ENCODE results near the gene DHRS9. TPM values are rescaled to one million over a fixed set of nuclear protein-coding genes. Genes with fewer than 3 reads are reported as not detected.

The DHRS9 gene
- total and polyA plus RNA-seq, 2 experiments from 2014 or later: not detected

DNA sequence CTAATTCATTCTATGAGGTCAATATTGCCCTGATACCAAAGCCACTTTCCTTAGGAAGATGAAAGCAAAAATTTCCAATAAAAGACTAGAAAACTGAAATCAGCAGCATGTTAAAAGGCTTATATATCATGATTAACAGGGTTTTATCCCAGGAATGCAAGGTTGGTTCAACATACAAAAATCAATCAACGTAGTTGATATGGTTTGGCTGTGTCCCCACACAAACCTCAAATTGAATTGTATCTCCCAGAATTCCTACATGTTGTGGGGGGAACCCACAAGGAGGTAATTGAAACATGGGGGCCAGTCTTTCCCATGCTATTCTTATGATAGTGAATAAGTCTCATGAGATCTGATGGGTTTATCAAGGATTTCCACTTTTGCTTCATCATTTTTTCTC is 26.5 kb upstream of the DHRS9 start:
- in situ Hi-C loops (cut with MboI): no loop called here
- H3K27me3 ChIP-seq (replicated peaks; ENCODE audit: insufficient read depth): no peaks in the 10 kb centered on the region
- no peaks in the 10 kb centered on the region for H3K79me2 ChIP-seq (ENCODE audit: insufficient read depth)
- no peaks in the 10 kb centered on the region for H3F3A ChIP-seq (ENCODE audit: insufficient read depth)
- no peak overlapping the region for H3K4me2 ChIP-seq (ENCODE audit: unreplicated experiment)
- no peak overlapping the region for H3K9ac ChIP-seq
- H4K20me1 ChIP-seq (ENCODE audit: insufficient read depth): no peaks in the 10 kb centered on the region
- H3K27ac ChIP-seq: no peak overlapping the region
- no peak for TF ChIP-seq EZH2 (IDR thresholded peaks at IDR 0.05; ENCODE audit: insufficient read depth, poor library complexity, severe bottlenecking)
- no peak for TF ChIP-seq EZH2phosphoT487 (IDR thresholded peaks at IDR 0.05; ENCODE audit: insufficient read depth, low read depth)
- H3K4me1 ChIP-seq (ENCODE audit: insufficient read depth): no peaks in the 10 kb centered on the region
- H3K4me3 ChIP-seq: no peak overlapping the region
- whole genome bisulfite sequencing, 2 experiments (ENCODE audit: low coverage in 1 of 2, low lambda C conversion rate in 2 of 2, missing lambda C conversion rate in 2 of 2): 6 to 19% methylated on average over 1 of the region's 1 CpG
- no peaks in the 10 kb centered on the region for H3K9me3 ChIP-seq (ENCODE audit: low read depth)
- H3K9me2 ChIP-seq (ENCODE audit: insufficient read depth): no peaks in the 10 kb centered on the region
- H2AFZ ChIP-seq: no peak overlapping the region
- H3K36me3 ChIP-seq (ENCODE audit: low read depth): no peaks in the 10 kb centered on the region
- DNase-seq: no peak

DNA sequence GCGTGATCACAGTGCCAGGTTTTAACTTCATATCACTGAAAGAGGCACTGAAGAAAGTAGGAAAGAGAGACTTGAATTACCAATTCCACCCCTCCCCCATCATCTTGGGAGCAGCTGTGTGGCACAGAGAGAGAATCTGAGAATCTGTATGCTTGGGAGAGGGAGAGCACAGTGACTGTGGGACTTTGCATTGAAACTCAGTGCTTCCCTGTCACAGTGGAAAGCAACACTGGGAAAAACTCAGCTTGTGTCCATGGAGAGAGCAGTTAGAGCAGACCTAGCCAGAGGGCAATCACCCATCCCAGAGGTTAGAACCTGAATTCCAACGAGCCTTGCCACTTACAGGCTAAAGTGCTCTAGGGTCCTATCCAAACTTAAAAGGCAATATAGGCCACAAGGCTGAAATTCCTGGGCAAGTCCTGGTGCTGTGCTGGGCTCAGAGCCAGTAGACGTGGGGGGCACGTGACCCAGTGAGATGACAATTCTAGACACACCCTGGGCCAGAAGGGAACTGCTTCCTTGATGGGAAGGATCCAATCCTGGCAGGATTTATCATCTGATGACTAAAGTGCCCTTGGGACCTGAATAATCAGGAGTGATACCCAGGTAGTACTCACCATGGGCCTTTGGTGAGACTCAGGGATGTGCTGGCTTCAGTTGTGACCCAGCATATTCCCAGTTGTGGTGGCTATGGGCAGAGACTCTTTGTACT is 22.8 kb upstream of the DHRS9 start:
- no peaks in the 10 kb centered on the region for H3K36me3 ChIP-seq (ENCODE audit: low read depth)
- in situ Hi-C loops (cut with MboI): no loop called here
- no peak for DNase-seq
- no peak overlapping the region for H3K4me2 ChIP-seq (ENCODE audit: unreplicated experiment)
- no peaks in the 10 kb centered on the region for H3K9me3 ChIP-seq (ENCODE audit: low read depth)
- TF ChIP-seq EZH2phosphoT487 (IDR thresholded peaks at IDR 0.05; ENCODE audit: insufficient read depth, low read depth) (no peak), EZH2 (IDR thresholded peaks at IDR 0.05; ENCODE audit: insufficient read depth, poor library complexity, severe bottlenecking) (no peak)
- H3K27ac ChIP-seq: no peak overlapping the region
- 16 to 17% methylated on average over 4 of the region's 4 CpGs for WGBS, 2 experiments (ENCODE audit: low coverage in 1 of 2, low lambda C conversion rate in 2 of 2, missing lambda C conversion rate in 2 of 2)
- H3K9ac ChIP-seq: no peak overlapping the region
- no peaks in the 10 kb centered on the region for H3F3A ChIP-seq (ENCODE audit: insufficient read depth)
- no peak overlapping the region for H2AFZ ChIP-seq
- H4K20me1 ChIP-seq (ENCODE audit: insufficient read depth): no peaks in the 10 kb centered on the region
- no peaks in the 10 kb centered on the region for H3K9me2 ChIP-seq (ENCODE audit: insufficient read depth)
- no peaks in the 10 kb centered on the region for H3K4me1 ChIP-seq (ENCODE audit: insufficient read depth)
- no peaks in the 10 kb centered on the region for H3K27me3 ChIP-seq (replicated peaks; ENCODE audit: insufficient read depth)
- no peak overlapping the region for H3K4me3 ChIP-seq
- H3K79me2 ChIP-seq (ENCODE audit: insufficient read depth): no peaks in the 10 kb centered on the region

DNA sequence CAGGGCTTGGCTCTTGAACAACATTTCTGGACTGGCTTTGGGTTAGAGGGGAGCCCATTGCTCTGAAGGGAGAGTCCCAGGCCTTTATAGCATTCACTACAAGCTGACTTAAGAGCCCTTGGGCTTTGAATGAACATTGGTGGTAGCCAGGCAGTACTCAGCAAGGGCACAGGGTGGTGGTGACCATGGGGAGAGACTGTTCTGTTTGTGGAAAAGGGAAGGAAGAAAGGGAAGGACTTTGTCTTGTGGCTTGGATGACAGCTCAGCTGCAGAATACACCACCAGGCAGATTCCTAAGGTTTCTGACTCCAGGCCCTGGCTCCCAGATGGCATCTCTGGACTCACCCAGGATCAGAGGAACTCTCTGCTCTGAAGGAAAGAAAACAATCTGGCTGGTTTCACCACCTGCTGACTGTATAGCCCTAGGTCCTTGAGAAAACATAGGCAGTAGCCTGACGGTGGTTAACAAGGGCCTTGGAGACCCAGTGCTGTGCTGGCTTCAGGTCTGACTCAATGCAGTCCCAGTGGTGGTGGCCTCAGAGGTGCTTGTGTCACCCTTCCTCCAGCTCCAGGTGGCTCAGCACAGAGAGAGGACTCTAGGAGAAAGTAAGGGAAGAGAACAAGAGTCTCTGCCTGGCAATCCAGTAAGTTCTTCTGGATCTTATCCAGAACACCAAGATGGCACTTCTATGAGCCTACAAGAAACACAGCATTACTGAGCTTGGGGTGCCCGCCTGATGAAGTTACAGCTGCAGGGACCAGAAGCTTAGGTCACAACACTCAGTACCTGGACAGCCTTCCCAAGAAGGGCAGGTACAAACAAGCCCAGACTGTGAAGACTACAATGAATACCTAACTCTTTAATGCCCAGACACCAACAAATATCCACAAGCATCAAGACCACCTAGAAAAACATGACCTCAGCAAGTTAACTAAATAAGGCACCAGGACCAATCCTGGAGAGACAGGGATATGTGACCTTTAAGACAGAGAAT is 21.8 kb upstream of the DHRS9 start:
- WGBS, 2 experiments (ENCODE audit: low coverage in 1 of 2, low lambda C conversion rate in 2 of 2, missing lambda C conversion rate in 2 of 2): 19 to 29% methylated on average over 2 of the region's 2 CpGs
- no peaks in the 10 kb centered on the region for H3K36me3 ChIP-seq (ENCODE audit: low read depth)
- in situ Hi-C loops (cut with MboI): no loop called here

DNA sequence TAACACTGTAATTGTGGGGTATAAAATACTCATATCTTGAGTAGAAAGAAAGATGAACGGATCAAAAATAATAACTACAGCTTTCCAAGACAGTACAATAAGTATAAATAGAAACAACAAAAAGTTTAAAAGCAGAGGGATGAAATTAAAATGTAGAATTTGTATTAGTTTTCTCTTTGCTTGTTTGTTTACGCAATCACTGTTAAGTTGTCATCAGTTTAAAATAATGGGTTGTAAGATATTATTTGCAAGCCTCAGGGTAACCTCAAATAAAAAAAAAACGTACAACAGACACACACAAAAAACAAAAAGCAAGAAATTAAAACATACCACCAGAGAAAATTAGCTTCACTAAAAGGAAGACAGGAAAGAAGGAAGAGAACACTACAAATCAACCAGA is 20.2 kb upstream of the DHRS9 start:
- Histone ChIP-seq H2AFZ (no peak overlapping the region), H3K36me3 (ENCODE audit: low read depth) (no peaks in the 10 kb centered on the region), H3K27me3 (replicated peaks; ENCODE audit: insufficient read depth) (no peaks in the 10 kb centered on the region), H3K4me1 (ENCODE audit: insufficient read depth) (no peaks in the 10 kb centered on the region), H3K27ac (no peak overlapping the region), H4K20me1 (ENCODE audit: insufficient read depth) (no peaks in the 10 kb centered on the region), H3K4me3 (no peak overlapping the region), H3K4me2 (ENCODE audit: unreplicated experiment) (no peak overlapping the region), H3K9ac (no peak overlapping the region), H3K9me3 (ENCODE audit: low read depth) (no peaks in the 10 kb centered on the region), H3F3A (ENCODE audit: insufficient read depth) (no peaks in the 10 kb centered on the region), H3K9me2 (ENCODE audit: insufficient read depth) (0 out of 2 replicates have a peak, but pooled peaks cover 2% of the 10 kb centered on the region), H3K79me2 (ENCODE audit: insufficient read depth) (no peaks in the 10 kb centered on the region)
- no peak for DNase-seq
- 13 to 17% methylated on average over 3 of the region's 3 CpGs for WGBS, 2 experiments (ENCODE audit: low coverage in 1 of 2, low lambda C conversion rate in 2 of 2, missing lambda C conversion rate in 2 of 2)
- no peak for TF ChIP-seq EZH2phosphoT487 (IDR thresholded peaks at IDR 0.05; ENCODE audit: insufficient read depth, low read depth)
- TF ChIP-seq EZH2 (IDR thresholded peaks at IDR 0.05; ENCODE audit: insufficient read depth, poor library complexity, severe bottlenecking): no peak
- in situ Hi-C loops (cut with MboI): no loop called here

More for the DNA sequence above, 21.8 kb upstream of the DHRS9 start:
- no peaks in the 10 kb centered on the region for H3K4me1 ChIP-seq (ENCODE audit: insufficient read depth)
- no peaks in the 10 kb centered on the region for H3F3A ChIP-seq (ENCODE audit: insufficient read depth)
- no peak for DNase-seq
- H3K9me2 ChIP-seq (ENCODE audit: insufficient read depth): no peaks in the 10 kb centered on the region
- no peak overlapping the region for H3K4me2 ChIP-seq (ENCODE audit: unreplicated experiment)
- H4K20me1 ChIP-seq (ENCODE audit: insufficient read depth): no peaks in the 10 kb centered on the region
- H3K27me3 ChIP-seq (replicated peaks; ENCODE audit: insufficient read depth): no peaks in the 10 kb centered on the region
- no peak overlapping the region for H3K4me3 ChIP-seq
- H3K9ac ChIP-seq: no peak overlapping the region
- no peak overlapping the region for H3K27ac ChIP-seq
- H3K9me3 ChIP-seq (ENCODE audit: low read depth): no peaks in the 10 kb centered on the region
- H2AFZ ChIP-seq: no peak overlapping the region
- H3K79me2 ChIP-seq (ENCODE audit: insufficient read depth): no peaks in the 10 kb centered on the region
- TF ChIP-seq EZH2phosphoT487 (IDR thresholded peaks at IDR 0.05; ENCODE audit: insufficient read depth, low read depth): no peak
